COLO668 (cell line): ENCODE data around the gene SALL3.
A peak's percentile ranks its signal among the peaks of the same experiment; 100 is the strongest.
"Not testable (repeated sequence)": the region's sequence is repeated elsewhere in the genome, so short reads cannot be mapped to it uniquely, and the experiment has no call there.

Source experiments
- DNase-seq: peaks from one replicate; lab custom pipeline; 2025; ENCODE audit not compliant: unreplicated experiment; lab: John Stamatoyannopoulos, UW

SALL3 gene

GRCh38 chr18:78964727-78965126, 14.9 kb upstream of the SALL3 start:
- not testable (repeated sequence) for DNase-seq

GRCh38 chr18:78965260-78965659, 14.4 kb upstream of the SALL3 start:
- no peak for DNase-seq

GRCh38 chr18:78965917-78966792, 13.5 kb upstream of the SALL3 start:
- DNase-seq = no peak

- DNase-seq = no peak
Observed at GRCh38 chr18:78966793-78967106, 12.9 kb upstream of the SALL3 start.

GRCh38 chr18:78967692-78968091, 11.9 kb upstream of the SALL3 start:
- no peak for DNase-seq

GRCh38 chr18:78969574-78970315, 9.9 kb upstream of the SALL3 start:
- DNase-seq = no peak

- DNase-seq = no peak
Observed at GRCh38 chr18:78970774-78971333, 8.8 kb upstream of the SALL3 start.

GRCh38 chr18:78971511-78972245, 7.9 kb upstream of the SALL3 start:
- no peak for DNase-seq

- DNase-seq = no peak
Observed at GRCh38 chr18:78972385-78972918, 7.2 kb upstream of the SALL3 start.

- no peak for DNase-seq
Observed at GRCh38 chr18:78972930-78973331, 6.7 kb upstream of the SALL3 start.

GRCh38 chr18:78973357-78974083, 6.1 kb upstream of the SALL3 start:
- DNase-seq = no peak

GRCh38 chr18:78974115-78974761, 5.4 kb upstream of the SALL3 start:
- DNase-seq = peak; percentile 23

- DNase-seq = no peak
Observed at GRCh38 chr18:78975292-78975691, 4.3 kb upstream of the SALL3 start.

- no peak for DNase-seq
Observed at GRCh38 chr18:78975699-78976335, 3.8 kb upstream of the SALL3 start.

GRCh38 chr18:78976765-78977636, 2.6 kb upstream of the SALL3 start:
- DNase-seq = no peak

GRCh38 chr18:78977637-78978348, 1.8 kb upstream of the SALL3 start:
- DNase-seq = no peak

GRCh38 chr18:78978349-78979055, 1.1 kb upstream of the SALL3 start:
- DNase-seq = no peak
